Body of pancreas (tissue), 4 donors: ENCODE measurements around the gene LCT.

Source experiments
- CTCF ChIP-seq, 7 experiments: fragments of 450-650 bp in 4 of 7; fragments of 200-600 bp in 3 of 7; sonication (generic) in 3 of 7; IDR thresholded peaks; one replicate each; pipeline ENCODE4 v1.5.1; 2016 to 2019; ENCODE audit warnings: antibody characterized with exemption in 7 of 7
- POLR2A ChIP-seq, 3 donors: fragments of 450-650 bp; IDR thresholded peaks; one replicate each; pipeline ENCODE4 v1.6.1; 2016; ENCODE audit warnings: antibody characterized with exemption in 3 of 3, mild to moderate bottlenecking in 2 of 3

DNA sequence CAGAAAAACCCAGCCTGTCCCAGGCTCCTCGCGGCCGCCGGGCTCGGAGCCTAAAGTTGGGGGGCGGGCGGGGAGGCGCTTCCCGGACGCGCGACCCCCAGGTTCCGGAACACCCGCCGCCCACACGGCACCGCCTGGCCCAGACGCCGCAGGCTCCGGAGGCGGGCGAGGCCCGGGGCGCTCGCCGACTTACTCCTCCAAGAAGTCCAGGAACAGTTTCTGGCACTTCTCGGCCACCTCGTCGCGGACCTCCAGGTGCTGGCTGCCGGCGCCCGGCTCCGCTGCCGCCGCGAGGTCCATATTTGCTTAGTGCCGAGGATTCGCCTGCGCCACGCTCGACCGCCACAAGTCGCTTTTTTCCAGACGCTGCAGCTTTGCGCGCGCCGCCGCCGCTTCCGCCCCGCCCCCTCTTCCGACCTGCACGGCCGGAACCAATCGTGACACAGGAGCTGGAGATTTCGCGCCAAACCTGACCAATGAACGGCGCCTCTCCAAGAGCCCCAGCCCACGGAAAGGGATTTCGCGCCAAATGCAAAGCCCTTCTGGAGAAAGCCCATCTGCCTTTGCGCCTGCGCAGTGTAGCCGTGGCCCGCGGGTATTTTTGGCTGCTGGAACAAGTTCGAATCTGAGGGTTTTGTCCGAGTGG lies 39.2 kb upstream of the LCT start, which contains the start of gene MCM6:
- TF ChIP-seq POLR2A (IDR thresholded peaks at IDR 0.05): peak in 2 of 3 donors; percentile 54 to 66
- TF ChIP-seq CTCF (IDR thresholded peaks at IDR 0.05): peak in 4 of 7 experiments; percentile 8 to 45 (median 35)
